ENCODE data around the gene DST.
"Not testable (repeated sequence)": the region's sequence is repeated elsewhere in the genome, so short reads cannot be mapped to it uniquely, and the experiment has no call there.

Gene DST

DNA sequence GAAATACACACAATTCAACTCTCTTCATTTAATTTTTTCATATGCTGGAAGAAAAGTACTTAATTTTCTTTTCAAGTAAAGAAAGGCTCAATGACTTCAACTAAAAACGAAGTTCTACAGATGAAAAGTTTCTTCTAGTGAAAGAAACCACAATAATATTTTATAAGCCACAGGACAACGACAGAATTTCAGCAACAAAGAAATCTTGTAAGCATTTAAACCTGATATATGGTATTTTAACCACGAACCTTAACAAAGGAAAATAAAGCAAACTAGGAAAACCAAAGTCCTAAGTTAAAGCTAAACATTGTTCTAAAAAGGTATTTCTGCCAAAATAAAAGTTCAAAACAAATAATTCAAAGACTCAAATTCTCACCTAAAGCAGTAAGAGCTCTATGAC, 24.6 kb upstream of the DST start:
- no peak for TF ChIP-seq CTCF (IDR thresholded peaks at IDR 0.05; ENCODE audit: low read depth, low read length, missing control alignments)
- DNase-seq (ENCODE audit: extremely low read depth, low read depth), result no peak
- no peak overlapping the region for H3K4me3 ChIP-seq (replicated peaks; ENCODE audit: low read depth, low read length)

DNA sequence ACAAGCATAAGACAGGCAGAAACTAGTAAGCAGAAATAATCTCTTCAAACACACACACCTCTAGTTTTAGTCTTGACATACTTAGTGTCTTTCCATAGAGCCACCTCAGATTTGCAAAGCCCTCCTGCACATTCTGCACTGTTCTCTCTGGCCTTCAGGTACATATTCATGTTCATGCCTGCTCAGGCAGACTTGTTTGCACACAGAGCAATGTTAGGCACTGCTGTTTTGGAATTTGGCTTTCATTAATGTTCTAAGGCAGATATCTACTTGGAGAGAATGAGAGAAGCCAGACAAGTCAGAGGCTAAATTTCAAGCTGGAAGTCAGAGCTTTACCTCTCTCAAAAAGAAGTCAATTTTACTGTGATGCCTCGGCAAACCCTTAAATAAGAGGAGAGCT, 21.3 kb upstream of the DST start:
- no peak for TF ChIP-seq CTCF (IDR thresholded peaks at IDR 0.05; ENCODE audit: low read depth, low read length, missing control alignments)

DNA sequence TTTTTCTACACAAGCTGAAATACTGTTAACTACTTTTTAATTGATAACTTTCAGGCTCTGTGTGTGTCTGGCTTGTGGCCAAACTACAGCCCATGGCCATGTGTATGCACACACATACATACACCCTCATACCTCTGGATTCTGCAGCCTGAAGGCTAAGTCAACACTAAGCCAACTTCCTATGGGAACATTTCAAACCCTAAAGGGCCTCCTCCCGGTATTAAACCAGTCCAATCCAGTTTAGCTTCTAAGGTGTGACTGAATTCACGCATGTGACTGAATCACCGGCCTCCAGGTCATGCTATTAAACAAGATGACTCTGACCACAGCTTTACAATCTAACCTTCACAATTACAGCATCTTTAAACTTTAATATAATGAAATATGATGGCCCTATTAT, 20.7 kb upstream of the DST start:
- TF ChIP-seq CTCF (IDR thresholded peaks at IDR 0.05; ENCODE audit: low read depth, low read length, missing control alignments), result no peak
- no peak for DNase-seq (ENCODE audit: extremely low read depth, low read depth)
- no peak overlapping the region for H3K4me3 ChIP-seq (replicated peaks; ENCODE audit: low read depth, low read length)

More for the DNA sequence above, 21.3 kb upstream of the DST start:
- no peak for DNase-seq (ENCODE audit: extremely low read depth, low read depth)
- H3K4me3 ChIP-seq (replicated peaks; ENCODE audit: low read depth, low read length), result no peak overlapping the region

GRCh38 chr6:56661338-56661737, 18.6 kb upstream of the DST start:
- not testable (repeated sequence) for H3K4me3 ChIP-seq (replicated peaks; ENCODE audit: low read depth, low read length); DNase-seq (ENCODE audit: extremely low read depth, low read depth)

DNA sequence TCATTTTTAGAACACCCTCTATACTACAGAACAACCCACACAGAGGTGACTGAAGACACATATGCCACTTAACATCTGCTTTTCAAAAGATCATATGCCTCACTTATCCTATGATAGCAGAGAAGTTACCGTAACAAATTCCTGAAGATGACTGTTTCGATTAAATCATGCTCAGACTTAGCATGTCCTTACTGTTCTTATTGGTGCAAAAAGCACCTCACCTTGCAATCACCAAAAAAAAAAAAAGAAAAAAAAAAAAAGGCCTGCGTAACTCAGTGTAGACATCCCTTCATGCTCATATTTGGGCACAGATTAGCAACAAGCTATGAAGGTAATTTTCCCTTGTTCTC, 17.7 kb upstream of the DST start:
- no peak for TF ChIP-seq CTCF (IDR thresholded peaks at IDR 0.05; ENCODE audit: low read depth, low read length, missing control alignments)
- no peak for DNase-seq (ENCODE audit: extremely low read depth, low read depth)
- no peak overlapping the region for H3K4me3 ChIP-seq (replicated peaks; ENCODE audit: low read depth, low read length)

- H3K4me3 ChIP-seq (replicated peaks; ENCODE audit: low read depth, low read length), result no peak overlapping the region
- TF ChIP-seq CTCF (IDR thresholded peaks at IDR 0.05; ENCODE audit: low read depth, low read length, missing control alignments), result no peak
- DNase-seq (ENCODE audit: extremely low read depth, low read depth), result no peak
These were observed 17.2 kb upstream of the DST start for GRCh38 chr6:56659721-56660380.

DNA sequence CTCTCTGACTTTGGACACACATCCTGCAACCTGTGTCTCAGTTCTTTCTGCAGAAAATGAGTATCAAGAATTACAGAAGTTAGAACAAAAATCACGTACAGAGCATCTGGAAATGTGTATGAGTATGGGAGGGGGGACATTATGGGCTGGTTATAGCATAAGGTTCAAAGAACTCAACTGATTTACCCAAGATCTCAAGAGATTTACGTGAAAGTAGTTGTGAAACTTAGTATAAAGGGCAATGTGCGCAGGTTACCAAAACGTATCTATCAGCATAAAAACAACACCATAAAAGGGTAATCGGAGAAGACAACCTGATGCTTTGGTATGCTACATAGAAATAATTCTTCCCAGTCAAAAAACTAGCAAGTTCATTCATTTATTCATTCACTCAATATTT, 15.6 kb upstream of the DST start:
- no peak overlapping the region for H3K4me3 ChIP-seq (replicated peaks; ENCODE audit: low read depth, low read length)
- DNase-seq (ENCODE audit: extremely low read depth, low read depth), result no peak
- no peak for TF ChIP-seq CTCF (IDR thresholded peaks at IDR 0.05; ENCODE audit: low read depth, low read length, missing control alignments)

All from HFF-Myc (cell line).